ENCODE measurements around the gene COL19A1.
"Not testable (repeated sequence)": the region's sequence is repeated elsewhere in the genome, so short reads cannot be mapped to it uniquely, and the experiment has no call there.

COL19A1 gene

DNA sequence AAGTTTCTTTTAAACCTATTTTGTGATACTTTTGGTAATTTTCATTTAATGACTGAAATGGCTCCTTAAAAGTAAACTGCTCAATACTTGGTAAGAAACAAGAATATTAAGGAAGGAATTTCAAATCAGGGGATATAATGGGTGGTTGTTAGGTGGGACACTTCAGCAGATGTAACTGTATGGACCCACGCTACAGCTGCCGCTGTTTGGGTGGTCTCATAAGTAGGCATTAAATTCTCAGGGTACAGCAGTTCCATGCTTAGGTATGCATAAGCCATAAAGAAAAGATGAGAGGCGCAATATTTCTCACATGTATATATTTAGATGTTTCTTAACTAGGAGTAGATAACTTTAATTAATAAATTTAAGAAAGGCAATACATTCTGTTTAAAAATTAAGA lies 35.0 kb downstream of the COL19A1 start:
- DNase-seq: no peak

DNA sequence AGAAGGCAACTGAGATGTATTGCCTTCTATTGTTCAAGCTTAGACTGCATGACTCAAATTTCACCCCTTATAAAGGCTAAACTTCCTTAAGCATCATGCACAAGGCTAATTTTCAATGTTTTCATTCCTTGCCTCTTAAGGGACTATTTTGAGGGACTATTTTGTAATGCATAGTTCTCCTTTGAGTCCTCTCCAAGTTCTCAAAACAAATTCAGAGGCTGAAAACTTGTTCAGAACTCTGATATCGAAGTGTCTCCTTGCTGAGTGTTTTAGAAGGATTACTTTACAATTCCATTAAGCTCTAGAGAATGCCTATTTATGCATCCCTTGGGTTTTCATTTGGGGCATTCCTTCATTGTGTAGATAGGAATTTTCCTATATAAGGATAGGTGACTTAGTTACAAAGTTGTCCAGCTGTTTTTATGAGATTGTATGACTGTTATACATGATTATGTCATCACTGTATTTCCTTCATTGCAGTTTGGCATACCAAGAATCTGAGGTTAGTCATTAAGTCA lies 41.7 kb downstream of the COL19A1 start:
- DNase-seq: no peak

DNA sequence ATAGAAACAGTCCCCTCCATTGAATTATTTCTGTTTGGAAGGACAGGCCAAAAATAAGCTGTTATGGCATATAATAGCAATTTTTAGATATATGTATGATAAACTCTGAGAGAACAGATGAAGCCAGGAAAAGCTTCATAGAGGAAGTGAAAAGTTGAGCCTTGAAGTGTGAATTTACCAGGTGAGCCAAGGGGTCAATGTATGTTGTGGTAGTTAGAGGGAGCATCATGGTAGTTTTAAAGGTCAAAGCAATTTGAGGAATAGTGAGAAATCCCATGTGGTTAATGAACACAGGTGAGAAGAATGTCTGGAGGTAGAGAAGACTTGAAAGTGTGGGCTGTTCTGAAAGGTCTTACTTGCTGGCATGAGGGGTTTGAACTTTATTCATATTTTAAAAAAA lies 47.0 kb downstream of the COL19A1 start:
- DNase-seq: no peak

DNA sequence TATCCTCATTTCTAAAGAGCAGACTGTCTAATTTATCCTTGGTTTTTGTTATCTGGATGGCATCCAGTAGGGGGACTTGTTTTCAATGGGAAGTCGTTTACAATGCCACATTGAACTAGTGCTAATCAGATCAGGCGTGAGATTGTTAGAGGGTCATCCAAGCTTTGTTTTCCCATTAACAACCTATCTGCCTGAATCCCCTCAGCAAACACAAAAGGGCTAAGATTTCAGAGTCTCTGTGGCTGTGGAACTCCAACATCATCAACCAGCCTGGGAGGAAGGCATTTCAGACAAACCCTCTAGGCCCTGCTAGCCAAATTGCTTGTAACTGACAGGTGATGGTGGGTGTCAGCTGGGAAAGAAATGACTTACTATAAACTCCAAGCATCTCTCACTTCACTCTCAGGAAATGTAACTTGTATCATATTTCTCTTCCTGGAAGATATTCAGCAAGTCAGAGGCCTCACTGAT lies 47.7 kb downstream of the COL19A1 start:
- no peak for DNase-seq

DNA sequence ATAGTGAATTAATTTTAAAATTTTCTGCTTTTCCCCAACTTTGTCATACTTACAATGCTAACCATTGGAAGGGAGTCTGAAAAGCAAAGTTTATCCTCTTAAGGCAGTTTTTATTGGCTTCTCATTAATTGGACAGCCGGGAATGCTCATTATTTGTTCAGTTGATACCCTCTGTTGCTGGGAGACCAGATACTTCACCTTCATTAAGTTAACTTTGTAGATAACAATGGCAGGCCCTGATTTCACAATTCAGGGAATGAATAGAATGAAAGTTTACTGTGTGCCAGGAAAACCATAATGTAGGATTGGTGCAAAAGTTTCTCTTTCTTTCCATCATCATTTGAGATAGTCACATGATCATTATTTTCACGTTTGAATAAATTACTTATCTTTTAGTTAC lies 49.0 kb downstream of the COL19A1 start:
- no peak for DNase-seq

DNA sequence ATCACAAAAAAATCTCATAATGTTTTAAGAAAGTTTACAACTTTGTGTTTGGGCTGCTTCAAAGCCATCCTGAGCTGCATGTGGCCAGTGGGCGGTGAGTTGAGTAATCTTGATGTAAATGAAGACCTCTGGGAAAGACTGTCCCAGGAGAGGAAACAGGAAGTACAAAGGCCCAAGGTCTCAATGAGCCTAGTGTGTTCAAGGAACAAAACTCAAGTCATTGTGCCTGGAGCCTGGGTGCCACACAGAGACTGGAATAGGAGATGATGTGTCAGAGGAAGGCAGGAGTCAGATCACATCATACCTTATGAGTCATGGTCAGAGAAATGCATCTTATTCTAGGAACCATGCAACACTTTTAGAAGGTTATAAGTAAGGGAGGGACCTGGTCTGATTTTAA lies 51.5 kb downstream of the COL19A1 start:
- DNase-seq: no peak

DNA sequence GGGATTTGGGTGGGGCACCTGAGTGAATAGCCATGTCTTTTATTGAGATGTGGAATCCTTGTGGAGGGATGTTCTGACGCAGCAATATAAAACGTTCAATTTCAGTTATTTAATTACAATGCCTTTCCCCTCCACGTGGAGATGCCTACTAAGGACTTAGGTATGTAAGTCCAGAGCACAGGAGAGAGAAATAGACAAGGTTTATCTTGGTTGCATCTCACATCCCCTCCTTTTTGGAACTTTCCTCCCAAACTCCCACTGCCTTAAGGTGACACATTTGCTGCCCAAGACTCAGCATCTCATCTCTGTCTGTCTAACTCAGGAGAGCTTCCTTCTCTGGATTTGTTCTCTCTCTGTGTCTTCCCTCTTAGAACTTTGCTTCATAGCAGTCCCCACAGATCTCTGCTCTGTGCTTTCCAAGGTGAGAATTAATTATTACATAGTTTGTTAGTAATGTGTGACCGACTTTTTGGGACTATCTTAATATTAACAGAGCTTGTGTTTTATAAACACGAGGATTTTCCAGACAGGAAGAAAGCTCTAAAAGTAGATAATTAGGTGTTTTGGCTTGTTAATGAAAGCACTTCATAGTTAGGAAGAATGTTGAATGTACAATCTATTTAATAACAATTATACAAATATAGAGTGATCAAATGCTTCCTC lies 52.6 kb downstream of the COL19A1 start:
- no peak for DNase-seq

DNA sequence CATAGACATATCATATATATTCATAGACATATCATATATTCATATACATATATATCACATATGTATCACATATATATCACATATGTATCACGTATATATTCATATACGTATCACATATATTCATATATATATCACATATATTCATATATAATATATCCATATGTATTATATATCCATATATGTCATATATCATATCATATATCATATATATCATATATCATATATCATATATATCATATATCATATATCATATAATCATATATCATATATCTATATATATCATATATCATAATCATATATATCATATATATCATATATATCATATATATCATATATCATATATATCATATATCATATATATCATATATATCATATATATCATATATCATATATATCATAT lies 54.7 kb downstream of the COL19A1 start:
- DNase-seq: not testable (repeated sequence)

DNA sequence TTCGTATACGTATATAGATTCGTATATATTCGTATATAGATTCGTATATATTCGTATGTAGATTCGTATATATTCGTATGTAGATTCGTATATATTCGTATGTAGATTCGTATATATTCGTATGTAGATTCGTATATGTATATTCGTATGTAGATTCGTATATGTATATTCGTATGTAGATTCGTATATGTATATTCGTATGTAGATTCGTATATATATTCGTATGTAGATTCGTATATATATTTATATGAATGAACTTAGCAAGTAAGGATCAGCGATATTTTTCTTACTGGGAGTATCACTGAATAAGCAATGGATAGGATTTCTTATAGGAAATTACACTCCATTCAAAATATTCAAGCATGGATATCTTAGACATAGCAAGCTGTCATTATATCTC lies 55.3 kb downstream of the COL19A1 start:
- DNase-seq: not testable (repeated sequence)

DNA sequence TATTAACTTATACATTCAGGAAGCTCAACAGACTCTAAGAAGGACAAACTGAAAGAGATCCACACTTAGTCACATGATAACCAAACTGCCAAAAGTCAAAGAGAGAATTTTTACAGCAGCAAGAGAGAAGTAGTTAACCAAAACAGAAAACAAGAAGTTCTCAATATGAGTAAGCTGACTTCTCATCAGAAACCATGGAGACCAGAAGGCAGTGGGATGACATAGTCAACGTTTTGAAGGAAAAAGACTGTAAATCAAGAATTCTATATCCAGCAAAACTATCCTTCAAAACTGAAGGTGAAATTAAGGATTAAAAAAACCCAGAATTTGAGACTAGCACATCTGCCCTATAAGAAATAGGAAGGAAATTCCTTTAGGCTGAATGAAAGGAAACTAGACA lies 60.4 kb downstream of the COL19A1 start:
- DNase-seq: no peak

DNA sequence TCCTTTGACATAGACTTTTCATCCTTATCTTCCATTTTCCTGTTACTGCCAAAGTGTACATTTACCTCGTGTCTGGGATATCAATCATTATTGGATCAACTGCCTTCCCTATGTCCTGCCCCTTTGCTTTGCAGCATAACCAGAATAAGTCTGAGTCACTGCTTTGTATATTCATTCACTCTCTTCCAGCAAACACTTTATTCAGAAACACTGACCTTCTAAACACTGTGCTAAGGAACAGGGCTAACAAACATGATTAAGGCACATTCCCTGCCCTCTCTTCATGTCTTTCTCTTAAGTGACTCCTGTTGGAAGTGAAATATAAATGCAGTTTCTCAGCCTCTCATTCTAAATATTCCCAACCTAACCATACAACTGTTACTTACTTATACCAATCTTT lies 66.9 kb downstream of the COL19A1 start:
- DNase-seq: no peak

DNA sequence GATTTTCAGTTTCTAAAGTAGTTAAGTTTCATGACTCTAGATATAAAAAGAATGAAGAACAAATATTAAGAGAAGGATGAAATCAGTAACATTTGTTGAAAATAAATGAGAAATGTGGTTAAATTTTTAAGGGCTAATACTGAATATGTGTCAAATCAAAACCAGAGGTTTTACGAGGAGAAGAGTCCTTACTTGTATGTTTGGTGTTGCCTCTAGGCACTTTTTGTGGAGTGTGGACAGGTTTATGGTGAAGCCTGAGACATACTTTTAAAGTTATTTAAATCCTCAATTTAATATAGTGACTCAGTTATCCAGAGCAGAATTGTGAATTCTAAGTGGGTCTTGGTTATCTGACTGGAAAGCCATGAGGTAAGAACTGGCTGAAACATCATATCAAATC lies 68.7 kb downstream of the COL19A1 start:
- DNase-seq: no peak

DNA sequence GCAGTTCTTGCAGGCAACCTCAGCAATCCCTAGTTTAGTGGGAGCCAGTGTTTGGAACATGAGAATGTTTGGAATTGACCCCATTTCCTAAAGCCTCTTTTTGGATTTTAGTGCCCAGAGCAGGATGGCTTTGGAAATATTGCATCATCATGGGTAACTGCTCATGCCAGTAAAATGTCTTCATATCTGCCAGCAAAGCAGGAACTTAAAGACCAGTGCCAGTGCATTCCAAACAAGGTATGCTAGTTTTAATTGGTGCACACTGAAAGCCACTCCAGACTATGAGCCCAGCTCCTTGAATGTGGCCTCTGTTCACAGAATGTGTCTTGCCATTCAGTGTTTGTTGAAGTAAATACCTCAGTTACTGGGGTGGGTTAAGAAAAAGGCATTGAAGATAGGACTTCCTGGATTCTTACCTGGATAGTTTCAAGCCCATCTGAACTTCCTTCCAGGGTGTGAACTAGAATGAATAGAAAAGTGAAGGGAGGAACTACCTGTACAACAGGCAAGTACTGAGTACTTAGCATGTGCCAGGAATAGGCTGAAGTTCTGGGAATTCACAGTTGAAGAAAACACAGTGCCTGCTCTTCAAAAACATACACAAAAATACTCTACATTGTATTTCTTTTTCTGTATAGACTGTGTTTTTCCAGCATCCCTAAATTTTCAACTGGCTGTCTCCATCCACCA lies 70.5 kb downstream of the COL19A1 start:
- no peak for DNase-seq

DNA sequence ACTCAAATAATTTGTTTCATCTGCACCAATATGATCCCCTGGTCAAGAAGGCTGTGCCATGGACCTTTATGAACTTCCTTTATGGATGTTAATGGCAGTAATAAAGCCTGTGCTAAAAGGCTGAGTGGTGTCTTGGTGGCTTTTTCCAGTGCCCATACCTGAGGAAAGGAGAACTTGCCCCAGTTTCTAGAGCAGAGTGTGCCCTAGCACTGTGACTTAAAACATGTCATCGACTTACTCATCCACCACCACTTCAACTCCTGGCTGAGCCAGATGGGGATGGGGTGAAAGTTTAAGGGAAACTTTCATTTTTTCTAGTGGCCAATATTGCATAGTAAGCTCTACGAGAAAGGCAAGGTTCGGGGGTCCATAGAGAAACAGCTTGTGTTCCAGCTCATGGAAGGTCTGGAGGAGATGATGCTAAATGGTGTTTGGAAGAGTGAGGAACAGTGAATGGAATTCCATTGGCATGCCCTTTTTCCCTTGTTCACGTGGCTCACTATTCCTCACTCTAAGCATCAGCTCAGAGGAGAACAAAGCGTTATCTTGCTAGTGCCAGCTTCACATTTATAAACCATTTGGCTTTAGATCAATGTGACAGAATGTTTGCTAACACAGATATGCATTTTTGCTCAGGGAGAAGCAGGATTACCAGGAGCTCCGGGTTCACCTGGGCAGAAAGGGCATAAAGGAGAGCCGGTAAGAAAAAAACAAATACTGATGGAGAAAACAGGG lies 71.2 kb downstream of the COL19A1 start:
- DNase-seq: no peak

DNA sequence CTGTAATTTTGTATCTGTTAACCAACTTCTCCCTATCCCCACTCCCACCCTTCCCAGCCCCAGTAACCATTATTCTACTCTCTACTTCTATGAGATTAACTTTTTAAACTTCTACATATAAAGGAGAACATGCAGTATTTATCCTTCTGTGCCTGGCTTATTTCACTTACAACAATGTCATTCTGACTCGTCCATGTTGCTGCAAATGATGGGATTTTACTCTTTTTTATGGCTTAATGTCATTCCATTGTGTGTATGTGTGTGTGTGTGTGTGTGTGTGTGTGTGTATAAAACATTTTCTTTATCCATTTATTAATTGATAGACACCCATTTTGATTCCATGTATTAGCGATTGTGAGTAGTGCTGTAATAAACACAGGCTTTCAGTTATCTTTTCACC lies 76.1 kb downstream of the COL19A1 start:
- no peak for DNase-seq

DNA sequence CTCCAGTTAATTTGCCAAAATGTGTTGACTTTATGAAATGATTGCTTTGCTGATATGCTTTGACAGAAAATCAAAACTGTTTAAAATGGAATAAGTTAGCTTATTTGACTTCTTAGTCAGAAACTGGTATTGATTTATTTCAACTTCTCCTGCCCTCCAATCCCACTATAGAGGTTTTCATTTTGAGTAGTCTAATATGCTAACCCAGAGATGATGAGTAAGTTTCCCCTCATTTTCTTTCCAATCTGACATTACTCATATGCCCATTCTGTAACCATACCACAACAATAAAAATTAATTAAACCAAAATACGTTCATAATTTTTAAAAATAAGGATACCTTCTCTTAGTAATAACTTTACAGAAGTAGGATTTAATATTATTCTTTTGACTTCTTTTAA lies 78.8 kb downstream of the COL19A1 start:
- DNase-seq: no peak

DNA sequence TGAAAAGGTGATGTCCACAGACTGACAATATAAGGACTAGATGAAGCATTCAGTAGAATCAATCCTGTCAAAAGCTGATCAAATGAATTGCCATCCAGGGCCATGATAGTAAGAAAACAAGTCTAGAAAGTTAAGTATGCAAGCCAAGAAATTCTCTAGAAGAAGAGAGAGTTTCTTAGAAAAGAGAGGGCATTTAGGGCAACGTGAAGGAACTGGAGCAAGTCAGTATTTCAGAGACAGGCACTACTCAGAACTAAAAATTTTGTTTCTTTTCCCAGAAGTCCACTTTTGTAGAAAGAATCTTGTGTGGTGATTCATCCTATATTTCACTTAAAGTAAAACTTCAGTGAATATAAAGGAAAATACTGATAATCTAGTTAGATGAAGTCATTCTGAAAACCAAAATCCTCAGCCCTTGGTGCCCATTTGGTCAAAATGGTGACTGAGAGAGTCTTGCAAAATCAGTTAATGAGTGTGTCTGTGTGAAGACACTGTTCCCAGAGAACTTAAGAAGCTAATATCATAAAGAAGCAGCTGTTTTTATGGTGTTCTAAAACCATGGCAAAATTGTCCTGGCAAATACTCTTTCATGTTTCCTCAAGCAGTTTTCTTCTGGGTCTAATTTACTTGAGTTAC lies 82.2 kb downstream of the COL19A1 start:
- DNase-seq: no peak

DNA sequence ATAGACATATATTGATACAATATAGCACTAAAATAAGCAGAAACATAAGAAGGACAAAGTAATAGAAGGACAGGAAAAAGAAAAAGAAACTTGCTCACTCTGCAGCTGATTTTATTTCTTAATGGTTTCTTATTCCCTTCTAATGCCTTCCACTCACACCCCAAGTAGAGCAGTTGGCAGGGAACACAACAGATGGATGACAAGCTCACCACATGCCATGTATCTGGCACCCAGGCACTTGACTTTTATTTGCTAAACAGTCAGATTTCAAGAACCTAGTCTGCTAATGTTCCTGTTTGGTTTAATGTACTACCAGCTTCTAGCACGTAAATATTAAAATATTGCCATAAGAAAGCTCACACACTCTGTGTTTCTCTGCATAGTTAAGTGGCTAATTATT lies 87.1 kb downstream of the COL19A1 start:
- DNase-seq: no peak

DNA sequence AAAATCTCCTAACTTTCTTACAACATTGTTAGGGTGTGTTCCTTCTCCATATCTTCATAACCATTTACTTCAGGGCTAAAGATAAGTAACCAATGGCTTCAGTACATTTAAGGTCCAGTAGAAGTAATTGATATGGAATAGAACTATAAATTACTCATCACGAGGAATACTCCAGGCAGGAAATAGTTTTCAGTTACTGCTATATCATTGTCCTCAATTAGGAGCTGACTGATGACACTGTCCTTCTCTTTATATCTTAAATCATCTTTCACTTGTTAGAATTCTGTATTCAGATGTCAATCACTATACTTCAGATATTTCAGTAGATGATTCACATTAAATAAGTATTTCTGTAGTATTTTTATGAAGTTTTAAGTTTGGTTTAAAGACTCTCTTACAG lies 88.4 kb downstream of the COL19A1 start:
- DNase-seq: no peak

DNA sequence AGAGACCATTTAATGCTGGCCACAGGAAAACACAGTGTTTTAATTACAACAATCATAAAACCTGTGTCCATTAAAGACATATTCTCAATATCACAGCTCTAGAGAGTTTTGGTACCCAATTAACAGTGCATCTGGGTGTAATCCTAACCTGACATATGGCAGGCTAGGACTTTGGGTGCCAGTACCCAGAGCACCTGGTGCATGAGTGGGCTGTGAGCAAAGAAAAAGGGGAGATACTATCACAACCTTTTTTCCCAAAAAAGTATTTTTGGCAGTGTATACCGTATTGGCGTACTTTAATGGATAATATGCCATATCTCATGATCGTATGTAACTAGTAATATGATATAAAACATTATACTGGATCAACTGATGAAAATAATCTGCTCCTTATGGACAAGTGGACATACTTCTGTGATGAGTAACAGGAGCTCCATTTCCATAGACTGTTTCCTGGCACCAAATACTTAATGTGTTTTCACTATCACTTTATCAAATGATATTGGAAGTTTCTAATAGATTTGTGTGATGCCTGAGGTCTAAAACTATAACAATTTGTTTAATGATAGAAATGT lies 91.7 kb downstream of the COL19A1 start:
- DNase-seq: no peak

DNA sequence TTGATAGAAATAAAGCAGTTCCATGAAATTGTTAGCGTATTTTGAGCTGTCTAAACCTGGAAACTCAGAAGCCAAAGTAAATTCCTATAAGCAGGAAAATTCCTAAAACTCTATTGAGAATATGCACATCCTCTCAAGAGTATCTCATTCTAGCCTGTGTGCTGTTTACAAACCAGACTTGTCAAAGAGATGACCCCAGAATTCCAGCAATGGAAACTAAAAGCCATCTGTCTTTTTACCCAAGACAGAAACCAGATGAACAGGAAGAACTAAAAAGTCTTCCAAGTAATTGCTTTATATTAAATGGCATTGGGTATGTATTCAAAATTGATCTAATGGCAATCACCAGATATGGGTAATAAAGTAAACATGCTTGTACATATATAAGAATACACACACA lies 92.6 kb downstream of the COL19A1 start:
- DNase-seq: no peak

DNA sequence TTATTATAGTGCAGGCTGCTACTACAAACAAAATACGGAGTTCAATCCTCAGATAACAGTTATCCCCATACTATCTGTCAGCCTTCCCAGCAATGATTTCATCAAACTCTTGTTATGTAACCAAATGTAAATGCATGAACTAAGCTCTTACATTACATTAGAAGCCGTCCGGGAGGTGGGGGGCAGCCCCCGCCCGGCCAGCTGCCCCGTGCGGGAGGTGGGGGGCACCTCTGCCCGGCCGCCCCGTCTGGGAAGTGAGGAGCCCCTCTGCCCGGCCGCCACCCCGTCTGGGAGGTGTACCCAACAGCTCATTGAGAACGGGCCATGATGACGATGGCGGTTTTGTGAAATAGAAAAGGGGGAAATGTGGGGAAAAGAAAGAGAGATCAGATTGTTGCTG lies 99.6 kb downstream of the COL19A1 start:
- DNase-seq: not testable (repeated sequence)

DNA sequence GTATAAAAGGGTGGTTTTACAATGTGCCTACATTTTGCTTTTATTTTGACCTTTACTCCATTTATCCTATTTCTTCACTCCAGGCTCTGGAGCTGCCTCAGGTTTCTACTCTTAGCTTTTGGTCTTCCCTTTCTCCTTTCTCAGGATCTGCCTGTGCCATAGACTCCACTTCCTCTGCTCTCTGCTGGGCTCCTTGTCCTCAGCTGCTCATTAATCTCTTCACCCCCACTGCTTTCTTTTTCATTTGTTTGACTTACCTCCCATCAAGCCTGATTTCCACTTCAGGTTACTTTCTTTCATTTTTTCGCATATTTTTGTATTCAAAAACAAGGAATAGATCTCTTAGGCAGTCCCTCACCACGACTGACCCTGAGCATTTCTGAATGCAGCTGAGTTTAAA lies 106.8 kb downstream of the COL19A1 start:
- no peak for DNase-seq

All from SHP77 treated with DMSO at 0.1 percent for 48 hours (cell line).